Testis (tissue), 2 donors: ENCODE results near the gene GCN1.

Experiments
- CTCF ChIP-seq, 3 experiments: fragments of 450-650 bp in 2 of 3; fragments of 200-600 bp in 1 of 3; sonication (generic) in 1 of 3; IDR thresholded peaks; one replicate each; pipeline ENCODE4 v1.5.1; 2016 to 2019; ENCODE audit warnings: antibody characterized with exemption in 3 of 3, mild to moderate bottlenecking in 2 of 3, moderate library complexity in 1 of 3
- POLR2A ChIP-seq: fragments of 450-650 bp; IDR thresholded peaks from one replicate; pipeline ENCODE4 v1.6.1; 2017; ENCODE audit warnings: antibody characterized with exemption, mild to moderate bottlenecking, moderate library complexity

- TF ChIP-seq CTCF (IDR thresholded peaks at IDR 0.05) = no peak
- no peak for TF ChIP-seq POLR2A
Observed at GRCh38 chr12:120106151-120106550, 88.4 kb downstream of the GCN1 start.
